ENCODE results near the gene MPPE1. TPM values are rescaled to one million over a fixed set of nuclear protein-coding genes. Genes with fewer than 3 reads are reported as not detected.
A peak's percentile ranks its signal among the peaks of the same experiment; 100 is the strongest.
"Not testable (repeated sequence)": the region's sequence is repeated elsewhere in the genome, so short reads cannot be mapped to it uniquely, and the experiment has no call there.

MPPE1 gene
- total RNA-seq, 1 experiment from 2014 or later, result 19.0 TPM

DNA sequence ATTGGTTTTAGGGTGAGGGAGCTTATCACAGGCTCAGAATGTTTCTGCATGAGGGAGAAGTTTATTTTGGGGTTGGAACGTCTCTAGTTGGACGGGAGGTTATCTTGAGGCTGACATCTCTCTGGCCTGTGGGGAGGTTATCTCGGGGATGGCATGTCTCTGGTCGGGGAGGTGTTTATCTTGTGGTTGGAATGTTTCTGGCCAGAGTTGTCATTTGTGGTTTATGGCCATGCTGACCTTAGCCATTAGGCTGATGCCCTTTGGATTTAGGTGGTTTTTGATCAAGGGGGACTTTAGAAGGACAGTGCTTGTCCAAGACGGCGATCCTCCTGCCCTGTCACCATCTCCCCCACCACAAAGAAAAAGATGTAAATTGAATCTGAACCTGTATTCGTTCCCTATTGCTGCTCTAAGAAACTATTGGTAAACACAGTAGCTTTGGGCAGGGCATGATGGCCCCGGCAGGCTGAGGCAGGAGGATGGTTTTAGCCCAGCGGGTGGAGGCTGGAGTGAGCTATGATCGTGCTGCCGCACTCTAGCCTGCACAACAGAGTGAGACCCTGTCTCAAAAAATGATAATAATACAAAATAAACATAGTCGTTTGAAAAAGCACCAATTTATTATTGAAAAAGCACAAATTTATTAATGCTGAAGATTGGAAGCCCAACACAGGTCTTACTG, 17.8 kb upstream of the MPPE1 start:
- no peak for DNase-seq (ENCODE audit: low spot score)

- DNase-seq (ENCODE audit: low spot score), result no peak
Measured at GRCh38 chr18:11923450-11923849, 15.3 kb upstream of the MPPE1 start.

- DNase-seq (ENCODE audit: low spot score), result not testable (repeated sequence)
Measured at GRCh38 chr18:11919522-11919921, 11.4 kb upstream of the MPPE1 start.

GRCh38 chr18:11916880-11917279, 8.8 kb upstream of the MPPE1 start:
- not testable (repeated sequence) for DNase-seq (ENCODE audit: low spot score)

- peak; percentile 18 for DNase-seq (ENCODE audit: low spot score)
Measured at GRCh38 chr18:11909591-11910026, 1.5 kb upstream of the MPPE1 start.

DNA sequence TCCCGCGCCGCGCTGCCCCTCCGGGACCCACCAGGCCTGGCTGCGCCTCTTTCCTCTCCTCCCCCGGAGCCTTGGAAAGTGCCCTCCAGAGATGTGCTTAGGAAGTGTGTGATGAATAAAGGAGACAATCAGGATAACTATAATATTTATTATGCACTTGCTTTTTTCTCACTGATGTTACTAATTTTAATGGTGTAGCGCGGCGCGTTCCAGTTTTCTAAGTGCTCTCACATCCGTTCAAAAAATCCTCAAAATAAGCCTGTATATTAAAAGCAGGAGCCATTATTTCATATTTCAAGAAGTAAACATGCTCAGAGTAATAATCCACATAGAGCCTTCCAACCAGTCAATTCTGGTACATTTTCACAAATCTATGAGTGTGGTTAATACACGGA, 941 bp upstream of the MPPE1 start:
- DNase-seq (ENCODE audit: low spot score), result peak; percentile 14

DNA sequence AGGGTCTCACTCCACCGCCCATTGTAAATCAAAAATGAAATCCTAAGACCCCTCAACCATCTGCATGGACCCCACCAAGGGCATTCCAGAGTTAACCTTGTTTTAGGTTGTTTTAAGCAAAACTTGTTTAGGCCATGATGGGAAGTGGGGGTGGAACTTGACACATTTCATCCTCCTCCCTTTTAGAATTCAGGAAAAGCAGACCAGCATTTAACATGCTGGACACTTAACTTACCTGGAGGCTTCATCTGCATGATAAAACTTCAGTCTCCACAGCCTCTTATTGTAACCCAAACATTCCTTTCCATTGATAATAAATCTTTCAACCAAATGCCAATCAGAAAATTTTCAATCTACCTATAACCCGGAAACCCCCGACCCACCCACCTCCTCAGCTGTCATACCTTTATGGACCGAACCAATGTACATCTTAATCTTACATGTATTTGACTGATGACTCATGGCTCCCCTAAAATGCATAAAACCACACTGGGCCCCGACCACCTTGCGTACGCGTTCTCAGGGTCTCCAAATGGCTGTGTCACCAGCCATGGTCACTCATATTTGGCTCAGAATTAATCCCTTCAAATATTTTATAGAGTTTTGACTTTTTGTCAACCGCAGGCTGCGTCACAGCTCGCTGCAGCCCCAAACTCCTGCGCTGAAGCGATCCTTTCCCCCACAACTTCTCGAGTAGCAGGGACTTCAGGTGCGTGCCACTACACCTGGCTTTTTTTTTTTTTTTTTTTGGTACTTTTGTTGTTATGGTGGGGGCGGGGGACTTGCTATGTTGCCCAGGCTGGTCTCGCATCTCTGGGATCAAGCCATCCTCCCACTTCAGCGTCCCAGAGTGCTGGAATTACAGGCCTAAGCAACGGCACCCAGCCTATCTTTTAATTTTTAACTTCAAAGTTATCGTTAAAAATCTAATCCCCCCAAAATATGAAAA, 917 bp downstream of the MPPE1 start:
- no peak for DNase-seq (ENCODE audit: low spot score)

DNA sequence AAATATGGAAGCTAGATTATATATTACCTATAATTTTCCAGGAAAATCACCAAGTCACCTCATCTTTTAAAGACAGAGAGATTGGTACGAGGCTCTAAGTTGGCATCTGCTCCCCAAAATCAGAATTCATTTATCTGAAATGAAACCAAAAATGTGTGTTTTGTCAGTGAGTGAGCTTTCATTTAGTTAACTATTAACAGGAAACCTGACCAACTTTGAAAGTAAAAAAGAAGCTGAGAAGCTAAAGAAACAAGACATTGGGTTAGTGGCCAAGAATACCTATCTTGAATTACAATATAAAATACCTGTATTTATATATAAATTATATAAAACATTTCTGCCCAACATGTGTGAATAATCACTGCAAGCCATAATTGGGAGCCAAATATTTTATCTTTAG, 1.9 kb downstream of the MPPE1 start:
- no peak for DNase-seq (ENCODE audit: low spot score)

- no peak for DNase-seq (ENCODE audit: low spot score)
Measured at GRCh38 chr18:11905613-11906012, 2.5 kb downstream of the MPPE1 start.

DNA sequence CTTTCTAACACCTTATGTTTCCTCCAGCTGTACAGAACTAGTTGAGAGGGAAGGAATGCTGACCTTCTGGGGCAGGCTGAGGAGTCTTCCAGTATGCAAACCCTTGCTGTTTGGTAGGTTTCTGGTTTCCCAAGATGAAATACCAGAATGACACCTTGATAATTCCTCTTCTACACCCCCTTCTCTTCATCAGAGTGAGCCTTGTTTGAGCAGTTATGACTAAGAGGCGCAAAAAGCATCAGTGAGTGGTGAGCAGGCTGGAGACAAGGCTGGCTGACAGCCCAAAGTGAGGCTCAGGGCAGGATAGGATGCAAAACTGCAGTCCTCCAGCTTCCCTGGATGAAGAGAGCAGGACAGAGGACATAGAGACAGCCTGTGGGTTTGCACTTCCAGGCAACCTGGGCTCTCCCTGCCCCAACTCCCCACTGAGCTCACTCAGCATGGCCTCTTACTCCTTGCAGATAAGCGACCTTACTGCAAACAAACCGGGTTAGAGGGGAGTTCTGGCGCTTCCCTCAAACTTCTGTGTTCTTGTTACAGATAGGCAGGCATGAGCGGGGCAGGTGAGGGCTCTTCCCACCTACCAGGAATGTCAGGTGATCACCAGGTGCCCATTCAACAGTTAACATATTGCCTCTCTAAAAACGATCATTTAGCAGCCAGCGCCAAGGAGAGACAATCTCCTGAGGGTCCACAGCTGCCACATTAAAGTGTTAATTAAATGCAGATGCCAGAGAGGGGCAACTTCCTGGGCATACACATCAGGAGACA, 5.4 kb downstream of the MPPE1 start:
- DNase-seq (ENCODE audit: low spot score), result no peak

GRCh38 chr18:11901826-11902438, 6.2 kb downstream of the MPPE1 start:
- no peak for DNase-seq (ENCODE audit: low spot score)

DNA sequence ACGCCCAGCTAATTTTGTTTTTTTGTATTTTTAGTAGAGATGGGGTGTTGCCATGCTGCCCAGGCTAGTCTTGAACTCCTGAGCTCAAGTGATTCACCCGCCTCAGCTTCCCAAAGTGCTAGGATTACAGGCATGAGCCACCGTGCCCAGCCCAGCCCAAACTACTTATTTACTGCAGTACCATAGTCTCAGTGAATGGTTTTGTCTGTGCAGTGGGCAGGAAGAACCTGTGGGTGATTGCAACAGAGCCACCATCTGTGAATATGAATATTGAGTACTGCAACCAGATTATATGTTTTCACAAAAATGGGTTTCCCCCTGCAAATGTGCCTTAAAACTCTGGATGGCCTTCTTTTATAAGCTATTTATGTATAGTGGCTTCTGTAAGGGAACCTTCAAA, 9.1 kb downstream of the MPPE1 start:
- no peak for DNase-seq (ENCODE audit: low spot score)

DNA sequence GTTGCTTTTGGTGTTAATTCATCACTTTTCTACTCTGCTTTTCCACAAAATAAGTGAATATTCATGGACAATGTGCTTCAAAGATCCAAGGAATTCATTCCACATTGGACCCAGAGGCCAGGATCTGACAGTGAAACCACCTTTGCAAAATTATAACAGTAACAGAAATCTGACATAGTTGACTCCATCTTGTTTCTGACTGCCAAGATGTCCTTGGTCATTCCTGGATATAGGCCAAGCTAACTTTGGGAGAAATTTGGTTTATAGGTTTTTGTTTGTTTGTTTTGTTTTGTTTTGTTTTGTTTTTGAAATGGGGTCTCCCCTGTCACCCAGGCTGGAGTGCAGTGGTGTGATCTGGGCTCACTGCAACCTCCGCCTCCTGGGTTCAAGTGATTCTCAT, 10.3 kb downstream of the MPPE1 start:
- no peak for DNase-seq (ENCODE audit: low spot score)

DNA sequence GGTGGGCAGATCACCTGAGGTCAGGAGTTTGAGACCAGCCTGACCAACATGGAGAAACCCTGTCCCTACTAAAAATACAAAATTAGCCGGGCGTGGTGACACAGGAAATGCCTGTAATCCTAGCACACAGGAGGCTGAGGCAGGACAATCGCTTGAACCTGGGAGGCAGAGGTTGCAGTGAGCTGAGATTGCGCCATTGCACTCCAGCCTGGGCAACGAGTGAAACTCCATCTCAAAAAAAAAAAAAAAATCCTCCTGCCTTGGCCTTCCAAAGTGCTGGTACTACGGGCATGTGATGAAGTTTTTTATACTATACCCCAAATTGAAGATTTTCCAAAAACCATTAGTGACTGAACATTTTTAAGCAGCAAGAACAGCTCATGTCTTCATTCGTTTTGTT, 15.7 kb downstream of the MPPE1 start:
- not testable (repeated sequence) for DNase-seq (ENCODE audit: low spot score)

DNA sequence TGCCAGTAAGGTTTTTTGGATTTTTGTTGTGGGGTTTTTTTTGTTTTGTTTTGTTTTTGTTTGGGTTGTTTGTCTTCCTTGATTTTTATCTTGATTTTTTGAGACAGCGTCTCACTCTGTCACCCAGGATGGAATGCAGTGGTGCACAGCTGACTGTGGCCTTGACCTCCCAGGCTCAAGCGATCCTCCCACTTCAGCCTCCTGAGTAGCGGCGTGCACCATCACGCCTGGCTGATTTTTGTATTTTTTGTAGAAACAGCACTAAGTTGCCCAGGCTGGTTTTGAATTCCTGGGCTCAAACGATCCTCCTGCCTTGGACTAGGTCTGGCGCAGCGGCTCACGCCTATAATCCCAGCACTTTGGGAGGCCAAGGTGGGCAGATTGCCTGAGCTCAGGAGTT, 16.4 kb downstream of the MPPE1 start:
- no peak for DNase-seq (ENCODE audit: low spot score)

- no peak for DNase-seq (ENCODE audit: low spot score)
Measured at GRCh38 chr18:11889284-11889683, 18.8 kb downstream of the MPPE1 start.

GRCh38 chr18:11888726-11889125, 19.4 kb downstream of the MPPE1 start:
- no peak for DNase-seq (ENCODE audit: low spot score)

DNA sequence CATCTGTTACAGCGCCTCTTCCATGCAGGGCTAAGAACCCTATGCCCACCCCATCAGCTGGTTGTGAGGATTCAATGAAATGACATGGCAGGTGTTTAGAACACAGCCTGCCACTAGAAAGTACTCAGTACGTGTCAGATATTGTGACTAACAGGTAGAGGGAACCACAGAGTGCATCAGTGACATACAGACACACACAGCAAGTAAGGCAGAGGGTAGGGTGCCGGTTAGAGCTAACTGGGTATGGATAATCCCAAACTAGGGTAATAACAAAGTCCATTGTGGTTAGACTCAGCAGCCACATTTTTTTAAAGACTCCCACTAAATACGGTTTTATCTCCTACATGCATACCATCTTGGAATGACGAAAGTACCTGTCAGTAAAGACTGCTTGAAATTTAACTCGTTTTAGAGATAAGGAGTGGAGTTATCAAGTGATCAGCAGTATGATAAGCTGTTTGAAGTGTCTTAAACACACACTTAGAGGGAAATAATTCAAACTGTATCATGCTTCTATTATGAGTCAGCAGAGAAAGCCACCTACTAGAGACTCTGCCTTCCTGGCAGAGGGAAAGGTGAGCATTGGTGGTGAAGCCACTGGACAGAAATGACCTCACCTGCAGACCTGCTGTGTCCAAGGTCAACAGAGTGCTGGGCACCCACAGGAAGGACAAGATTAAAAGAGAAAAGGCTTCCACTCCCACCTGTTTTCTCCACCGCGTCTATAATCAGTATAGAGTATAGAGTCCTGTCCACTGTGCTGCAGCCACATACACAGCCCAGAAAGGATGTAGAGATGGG, 20.6 kb downstream of the MPPE1 start:
- DNase-seq (ENCODE audit: low spot score), result peak; percentile 83

GRCh38 chr18:11886577-11887110, 21.5 kb downstream of the MPPE1 start:
- DNase-seq (ENCODE audit: low spot score), result no peak

DNA sequence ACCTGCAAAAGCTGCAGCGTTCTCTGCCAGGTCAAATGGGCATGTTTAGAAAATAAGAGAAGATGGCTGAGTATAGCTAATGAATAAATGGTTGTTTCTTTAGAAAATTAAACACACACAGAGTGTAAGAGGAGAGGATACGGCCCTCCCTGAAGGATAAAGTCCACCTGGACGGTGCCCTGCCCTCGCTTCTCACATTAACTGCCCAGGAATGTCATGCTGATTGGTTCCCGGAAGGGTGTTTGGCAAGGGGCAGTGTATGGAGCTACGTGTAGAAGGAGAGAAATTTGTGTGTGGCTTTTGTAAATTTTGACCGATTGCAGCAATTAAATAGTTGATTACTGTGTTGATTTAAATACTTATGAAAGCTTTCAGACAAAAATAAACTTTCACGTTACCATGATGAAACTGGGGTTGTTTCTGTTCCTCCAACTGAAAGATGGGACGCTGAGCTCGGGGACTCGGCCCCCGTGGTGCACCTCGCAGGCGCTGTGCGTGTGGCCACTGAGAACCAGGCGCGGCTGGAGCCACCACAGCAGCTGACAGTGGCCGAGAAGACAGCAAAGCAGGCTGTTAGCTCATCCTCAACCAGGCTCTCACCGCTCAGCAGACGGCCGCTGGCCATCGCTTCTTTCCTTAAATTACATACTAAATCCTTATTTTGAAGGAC, 22.7 kb downstream of the MPPE1 start:
- peak; percentile 56 for DNase-seq (ENCODE audit: low spot score)

Measured in HT-29 (cell line).